Right renal pelvis (tissue), 4 donors: ENCODE measurements around the gene FUNDC2. TPM values are rescaled to one million over a fixed set of nuclear protein-coding genes. Genes with fewer than 3 reads are reported as not detected.

ENCODE experiments used
- DNase-seq, 4 donors: peaks; one replicate each; pipeline ENCODE4 v3.0.0-alpha.2; 2013; ENCODE audit warnings: low read depth in 4 of 4, low spot score in 3 of 4, missing footprints in 1 of 4
- polyA plus RNA-seq, 4 donors: library from polyadenylated mRNA; unstranded; fragments of 120-200 nt; gene quantifications; one replicate each; pipeline ENCODE4 v1.2.1, GENCODE V29; 2013; ENCODE audit not compliant: insufficient read length in 4 of 4

The FUNDC2 gene
- polyA plus RNA-seq, 4 donors, result 111 to 121 (median 120) TPM

DNA sequence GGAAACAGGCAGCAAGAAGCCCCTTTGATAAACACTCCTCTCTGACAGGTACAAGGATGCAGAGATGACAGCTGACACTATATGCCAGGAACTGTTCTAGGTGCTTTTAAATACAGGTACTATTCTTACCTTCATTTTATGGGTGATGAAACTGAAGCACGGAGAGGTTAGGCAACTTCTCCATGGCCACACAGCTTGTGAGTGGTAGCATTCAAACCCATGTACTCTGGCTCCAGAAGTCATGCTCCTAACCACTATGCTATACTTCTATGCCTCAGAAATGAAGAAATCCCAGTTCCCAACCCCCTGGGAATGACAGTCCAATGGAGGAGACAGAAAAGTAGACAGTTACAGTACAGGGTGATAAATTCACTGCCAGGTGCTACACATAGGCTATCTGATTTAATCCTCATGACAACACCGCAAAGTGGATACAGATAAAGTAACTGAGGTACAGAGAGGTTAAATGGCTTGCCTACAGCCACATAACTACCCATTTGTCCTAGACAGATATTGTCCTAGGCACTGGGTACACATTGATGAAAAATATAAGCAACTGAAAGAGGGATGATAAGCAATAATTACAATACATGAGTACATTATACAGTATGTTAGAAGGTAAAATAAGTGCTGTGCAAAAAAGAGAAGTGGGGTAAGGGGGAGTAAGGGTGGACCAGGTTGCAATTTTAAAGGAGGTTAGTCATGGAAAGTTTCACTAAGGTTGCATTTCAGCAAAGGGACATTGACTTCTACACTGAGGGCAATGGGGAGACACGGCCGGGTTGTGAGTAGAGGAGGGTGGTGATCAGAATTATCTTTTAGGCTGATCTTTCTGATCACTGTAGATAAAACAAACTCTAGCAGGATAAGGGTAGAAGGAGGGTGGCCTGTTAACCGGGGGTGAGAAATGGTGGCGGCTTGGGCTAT is 2.5 kb upstream of the FUNDC2 start:
- DNase-seq, result no peak

DNA sequence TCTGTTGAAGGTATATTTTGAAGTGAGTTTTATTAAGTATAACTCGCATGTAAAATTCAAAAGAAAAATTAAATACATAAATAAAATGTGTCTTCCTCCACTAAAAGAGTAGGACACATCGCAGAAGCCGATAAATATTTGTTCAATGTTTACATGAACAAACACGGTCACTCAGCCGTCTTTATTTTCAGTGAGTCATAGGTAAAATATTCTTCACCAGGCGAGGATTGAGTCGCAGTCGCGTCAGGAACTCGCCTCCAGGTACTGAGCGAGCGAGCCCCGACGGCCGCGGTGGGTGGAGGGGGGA is 271 bp upstream of the FUNDC2 start:
- DNase-seq, result no peak

DNA sequence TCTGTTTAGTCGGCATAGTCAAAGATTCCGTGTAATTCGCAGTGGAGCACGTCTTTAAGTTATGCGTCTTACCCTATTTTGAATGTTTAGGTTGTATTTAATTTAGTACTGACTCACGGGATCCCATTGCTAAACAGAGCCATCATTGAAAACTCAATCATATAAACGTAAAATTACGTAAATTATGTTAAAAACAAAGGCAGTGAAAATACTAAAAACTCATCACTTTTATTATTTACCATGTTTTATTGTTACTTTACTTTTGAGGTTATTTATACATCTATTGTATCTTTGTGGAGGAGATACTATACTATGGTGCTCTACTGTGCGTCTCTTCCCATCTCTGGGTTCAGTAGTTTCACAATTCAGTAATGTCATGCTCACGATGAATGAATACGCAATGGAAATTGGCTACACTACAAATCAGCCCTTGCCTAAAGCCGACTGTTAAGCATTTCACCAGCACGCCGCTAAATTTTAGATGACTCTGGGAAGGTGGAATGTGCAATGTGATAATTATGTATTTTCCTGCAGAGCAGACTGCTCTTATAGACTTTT is 944 bp downstream of the FUNDC2 start:
- DNase-seq, result no peak

- no peak for DNase-seq
Measured at GRCh38 chrX:155028129-155028528, 1.5 kb downstream of the FUNDC2 start.

DNA sequence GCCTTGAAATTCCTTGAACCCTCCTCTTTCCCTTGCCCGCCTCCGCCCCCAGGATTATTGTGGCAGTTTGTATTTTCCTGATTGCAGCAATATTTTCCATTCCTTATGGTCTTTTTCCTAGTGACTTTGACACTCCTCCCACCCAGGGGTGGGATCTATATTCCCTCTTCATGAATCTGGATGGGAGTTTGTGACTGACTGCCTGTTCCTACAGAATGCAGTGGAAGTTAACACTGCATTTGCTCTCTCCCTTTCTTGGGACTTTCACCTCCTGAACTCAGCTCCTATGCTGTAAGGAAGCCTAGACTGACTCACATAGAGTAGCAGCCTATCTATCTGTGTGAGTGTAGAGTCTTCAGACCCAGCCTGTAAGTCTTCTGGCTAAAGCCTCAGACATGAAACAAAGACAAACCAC is 2.2 kb downstream of the FUNDC2 start:
- no peak for DNase-seq

- no peak for DNase-seq
Measured at GRCh38 chrX:155031657-155032056, 5.0 kb downstream of the FUNDC2 start.

DNA sequence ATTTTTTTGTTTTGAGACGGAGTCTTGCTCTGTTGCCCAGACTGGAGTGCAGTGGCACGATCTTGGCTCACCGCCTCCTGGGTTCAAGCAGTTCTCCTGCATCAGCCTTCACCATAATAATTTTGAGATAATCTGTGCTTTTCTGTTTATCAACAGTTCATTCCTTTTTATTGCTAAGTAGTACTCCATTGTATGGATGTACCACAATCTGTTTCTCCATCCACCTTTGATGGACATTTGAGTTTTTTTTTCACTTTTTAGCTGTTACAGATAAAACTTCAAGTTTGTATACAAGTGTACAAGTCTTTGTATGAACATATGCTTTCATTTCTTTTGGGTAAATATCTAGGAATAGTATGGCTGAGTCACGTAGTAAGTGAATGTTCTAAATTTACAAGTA is 9.0 kb downstream of the FUNDC2 start:
- DNase-seq, result no peak

DNA sequence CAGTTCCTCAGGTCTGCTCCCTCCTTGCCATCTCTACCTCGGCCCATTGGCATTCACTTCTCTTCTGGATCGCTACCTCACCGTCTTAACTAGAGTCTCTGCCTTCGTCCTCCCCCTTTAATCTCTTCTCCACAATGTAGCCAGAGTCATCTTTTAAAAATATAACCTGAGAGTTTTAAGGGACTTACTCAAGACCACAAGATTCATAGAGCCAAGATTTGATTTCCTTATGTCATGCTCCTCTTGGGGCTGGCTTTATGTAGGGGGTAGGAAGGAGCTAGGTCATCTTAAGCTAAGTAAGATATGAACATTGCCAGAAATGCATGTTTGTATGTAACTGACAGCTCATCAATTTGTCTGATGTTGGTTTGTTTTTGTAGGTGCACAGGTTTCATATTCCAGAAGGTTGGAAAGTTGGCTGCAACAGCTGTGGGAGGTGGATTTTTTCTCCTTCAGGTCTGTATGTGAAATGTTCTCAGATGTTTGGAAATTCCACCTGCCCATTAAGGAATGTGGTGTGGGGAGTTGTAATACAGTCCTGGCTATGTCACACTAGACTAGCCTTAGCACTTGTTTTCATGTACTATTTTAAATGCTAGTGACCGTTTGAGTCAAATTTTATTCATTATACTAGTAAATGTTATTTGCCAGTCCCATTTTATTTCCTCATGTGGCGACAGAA is 19.6 kb downstream of the FUNDC2 start:
- no peak for DNase-seq

DNA sequence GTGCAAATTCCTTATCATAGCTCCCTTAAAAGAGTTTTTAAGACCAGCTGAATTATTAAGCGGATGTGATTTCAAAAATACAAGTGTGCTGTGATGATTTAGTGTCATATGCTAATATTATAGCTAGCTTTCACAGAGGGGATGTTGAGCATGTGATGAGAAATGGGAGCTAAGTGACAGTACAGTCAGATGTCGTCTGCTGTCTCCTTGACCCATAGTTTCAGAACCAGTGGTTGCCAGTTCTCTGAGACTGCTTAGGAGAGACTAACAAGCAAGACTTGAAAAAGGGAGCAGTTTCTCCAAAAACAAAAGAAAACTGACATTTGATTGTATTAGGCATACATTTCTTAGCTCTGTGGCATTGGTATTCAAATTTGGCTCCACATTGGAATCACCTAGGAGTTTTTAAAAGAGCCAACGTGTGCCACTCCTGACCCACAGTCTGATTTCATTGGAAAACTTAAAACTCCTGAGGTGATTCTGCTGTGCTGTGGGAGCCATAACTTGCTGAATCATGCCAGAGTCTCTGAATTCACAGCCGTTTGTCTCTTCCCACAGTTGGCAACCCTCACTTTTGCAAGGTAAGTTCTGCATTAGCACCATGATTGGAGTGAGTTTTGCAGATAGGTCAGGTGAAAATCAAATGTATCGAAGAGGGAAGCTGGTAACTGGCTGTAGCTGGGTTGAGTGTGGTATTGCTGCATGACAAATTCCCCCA is 20.3 kb downstream of the FUNDC2 start:
- DNase-seq, result no peak

- no peak for DNase-seq
Measured at GRCh38 chrX:155048977-155049619, 22.5 kb downstream of the FUNDC2 start.

- no peak for DNase-seq
Measured at GRCh38 chrX:155052738-155053498, 26.3 kb downstream of the FUNDC2 start.

DNA sequence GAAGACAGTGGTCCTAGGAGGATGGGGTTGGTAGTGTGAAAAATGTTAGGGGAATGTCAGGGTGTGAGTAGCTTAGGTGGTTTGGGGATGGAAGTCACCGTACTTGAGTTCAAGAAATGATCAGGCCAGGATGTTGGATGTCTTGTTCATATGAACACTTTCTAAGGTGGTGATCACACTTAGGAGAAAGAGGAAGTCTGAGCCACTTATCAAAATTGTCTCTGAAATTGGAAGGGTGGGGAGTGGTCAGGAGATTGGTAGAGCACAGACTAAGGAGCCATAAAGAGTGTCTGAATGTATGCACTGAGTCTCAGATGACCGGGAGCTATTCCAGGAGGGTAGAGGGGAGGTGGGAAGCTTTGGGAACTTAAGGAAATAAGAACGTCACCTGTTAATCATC is 27.0 kb downstream of the FUNDC2 start:
- DNase-seq, result no peak

GRCh38 chrX:155054255-155054654 is 27.6 kb downstream of the FUNDC2 start:
- DNase-seq, result no peak

- no peak for DNase-seq
Measured at GRCh38 chrX:155055494-155055893, 28.9 kb downstream of the FUNDC2 start.

GRCh38 chrX:155056471-155056870 is 29.8 kb downstream of the FUNDC2 start:
- DNase-seq, result no peak

DNA sequence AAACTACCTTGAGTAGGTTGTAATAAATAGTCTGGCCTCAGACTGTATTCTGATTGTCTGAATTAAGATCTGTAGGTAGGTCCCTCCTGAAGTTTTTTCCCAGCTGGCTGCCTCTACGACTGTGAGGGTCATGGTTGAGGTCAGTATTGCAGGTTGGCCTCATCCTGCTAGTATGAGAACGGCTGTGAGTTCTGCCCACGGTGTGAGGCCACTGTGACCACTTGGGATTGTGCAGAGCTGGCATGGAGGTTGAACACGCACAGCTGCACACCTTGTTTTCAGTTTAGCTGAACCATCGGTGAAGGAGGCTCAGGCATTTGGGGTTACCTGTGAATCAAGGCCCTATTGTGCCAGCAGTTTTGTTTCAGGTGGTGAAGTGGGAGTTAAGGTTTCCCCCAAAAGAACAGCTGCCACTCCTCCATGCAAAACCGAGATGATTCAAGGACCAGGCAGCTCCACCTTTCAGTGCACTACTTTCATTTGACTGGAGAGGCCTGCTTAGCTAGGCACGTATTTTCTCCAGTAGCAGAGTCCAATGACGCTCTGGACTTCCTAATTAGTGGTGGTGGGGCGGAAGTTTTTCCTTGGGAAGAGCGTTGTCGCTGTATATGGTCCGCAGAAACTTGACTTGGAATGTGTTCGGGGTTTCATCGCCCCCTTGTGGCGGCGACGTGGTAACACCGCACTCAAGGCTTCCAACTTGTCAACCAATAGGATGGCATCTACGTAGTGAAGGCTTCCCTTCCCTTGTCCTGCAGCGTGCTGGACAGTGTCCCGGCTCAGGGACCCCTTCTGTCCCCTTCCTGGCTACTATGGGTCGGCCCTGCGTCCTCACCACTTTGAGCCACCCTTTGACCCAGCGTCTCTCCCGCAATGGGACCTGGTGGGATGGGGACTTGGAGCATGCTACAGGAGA is 30.5 kb downstream of the FUNDC2 start:
- peak in 3 of 4 donors; percentile 48 to 61 (median 52) for DNase-seq

DNA sequence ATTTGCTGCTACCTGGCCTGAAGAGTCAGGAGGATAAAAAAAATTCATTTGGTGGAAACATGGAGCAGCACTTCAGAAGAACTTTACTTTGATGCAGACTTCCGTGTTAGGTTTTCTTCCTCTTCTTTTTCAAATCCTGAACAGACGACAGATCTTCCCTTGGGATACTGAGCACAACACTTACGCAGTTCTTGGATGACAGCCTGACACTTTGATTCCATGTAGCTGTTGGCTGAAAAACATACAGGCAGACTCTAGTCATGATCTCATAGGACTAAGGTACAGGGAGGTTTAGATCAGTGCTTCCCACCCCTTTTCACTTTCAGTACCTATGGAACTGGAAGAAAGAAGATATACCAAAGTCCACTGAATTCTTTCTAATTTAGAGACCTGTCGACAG is 35.1 kb downstream of the FUNDC2 start:
- DNase-seq, result no peak

GRCh38 chrX:155065035-155065734 is 38.5 kb downstream of the FUNDC2 start:
- DNase-seq, result no peak
